ENCODE measurements around the gene CLINT1.

- TF ChIP-seq CTCF (IDR thresholded peaks at IDR 0.05 in 4 of 5, conservative IDR thresholded peaks at IDR 0.05 in 1 of 5) (no peak), POLR2A (IDR thresholded peaks at IDR 0.05) (no peak)
Measured at GRCh38 chr5:157907479-157907878, 48.5 kb upstream of the CLINT1 start.

Data from gastrocnemius medialis (tissue), 4 donors.